ENCODE measurements around the gene ARHGAP24.

The ARHGAP24 gene

GRCh38 chr4:85697854-85698253 lies 222.9 kb downstream of the ARHGAP24 start:
- no peak for DNase-seq (ENCODE audit: low spot score)

GRCh38 chr4:85700362-85700761 lies 225.4 kb downstream of the ARHGAP24 start:
- no peak for DNase-seq (ENCODE audit: low spot score)

- no peak for DNase-seq (ENCODE audit: low spot score)
These were observed 226.9 kb downstream of the ARHGAP24 start for GRCh38 chr4:85701861-85702321.

GRCh38 chr4:85703096-85703495 lies 228.1 kb downstream of the ARHGAP24 start:
- DNase-seq (ENCODE audit: low spot score) = no peak

GRCh38 chr4:85707611-85708010 lies 232.7 kb downstream of the ARHGAP24 start:
- no peak for DNase-seq (ENCODE audit: low spot score)

GRCh38 chr4:85708468-85708867 lies 233.5 kb downstream of the ARHGAP24 start:
- DNase-seq (ENCODE audit: low spot score) = no peak

GRCh38 chr4:85713005-85713404 lies 238.1 kb downstream of the ARHGAP24 start:
- no peak for DNase-seq (ENCODE audit: low spot score)

- no peak for DNase-seq (ENCODE audit: low spot score)
These were observed 241.2 kb downstream of the ARHGAP24 start for GRCh38 chr4:85715991-85716737.

- no peak for DNase-seq (ENCODE audit: low spot score)
These were observed 242.4 kb downstream of the ARHGAP24 start for GRCh38 chr4:85717351-85717750.

- no peak for DNase-seq (ENCODE audit: low spot score)
These were observed 242.9 kb downstream of the ARHGAP24 start for GRCh38 chr4:85717847-85718246.

- no peak for DNase-seq (ENCODE audit: low spot score)
These were observed 245.8 kb downstream of the ARHGAP24 start for GRCh38 chr4:85720735-85721134.

GRCh38 chr4:85722401-85722800 lies 247.5 kb downstream of the ARHGAP24 start:
- DNase-seq (ENCODE audit: low spot score) = no peak

GRCh38 chr4:85722807-85723206 lies 247.9 kb downstream of the ARHGAP24 start:
- no peak for DNase-seq (ENCODE audit: low spot score)

GRCh38 chr4:85724791-85725563 lies 250.0 kb downstream of the ARHGAP24 start:
- no peak for DNase-seq (ENCODE audit: low spot score)

GRCh38 chr4:85725721-85726170 lies 250.8 kb downstream of the ARHGAP24 start:
- DNase-seq (ENCODE audit: low spot score) = no peak

- DNase-seq (ENCODE audit: low spot score) = no peak
These were observed 251.6 kb downstream of the ARHGAP24 start for GRCh38 chr4:85726555-85726954.

- no peak for DNase-seq (ENCODE audit: low spot score)
These were observed 253.5 kb downstream of the ARHGAP24 start for GRCh38 chr4:85728464-85728863.

GRCh38 chr4:85732124-85732523 lies 257.2 kb downstream of the ARHGAP24 start:
- no peak for DNase-seq (ENCODE audit: low spot score)

GRCh38 chr4:85733798-85734197 lies 258.8 kb downstream of the ARHGAP24 start:
- DNase-seq (ENCODE audit: low spot score) = no peak

GRCh38 chr4:85734424-85734831 lies 259.5 kb downstream of the ARHGAP24 start:
- peak; percentile 13 for DNase-seq (ENCODE audit: low spot score)

GRCh38 chr4:85736571-85736970 lies 261.6 kb downstream of the ARHGAP24 start:
- DNase-seq (ENCODE audit: low spot score) = no peak

GRCh38 chr4:85737254-85737653 lies 262.3 kb downstream of the ARHGAP24 start:
- DNase-seq (ENCODE audit: low spot score) = no peak

- DNase-seq (ENCODE audit: low spot score) = no peak
These were observed 263.8 kb downstream of the ARHGAP24 start for GRCh38 chr4:85738721-85739120.

Measured in RKO (cell line).